PFSK-1 (cell line): ENCODE measurements around the gene SQSTM1.

ENCODE experiments used
- FOXP2 ChIP-seq: optimal IDR thresholded peaks from 2 replicates; pipeline ENCODE3; 2011; ENCODE audit warnings: borderline replicate concordance, control low read depth, inconsistent platforms; ENCODE audit not compliant: insufficient read depth; ENCODE audit errors: extremely low read length, extremely low read depth
- POLR2AphosphoS5 ChIP-seq: IDR thresholded peaks from 2 replicates; pipeline ENCODE4 v1.6.1; 2012; ENCODE audit warnings: low read depth, mild to moderate bottlenecking, control low read depth, low read length, moderate library complexity
- REST ChIP-seq, 2 experiments: IDR thresholded peaks; 2 replicates each; pipeline versions ENCODE4 v1.6.1 to v1.8.0; 2011 to 2012; ENCODE audit warnings: low read depth in 2 of 2, low read length in 2 of 2, control low read depth in 1 of 2, inconsistent platforms in 1 of 2, mild to moderate bottlenecking in 1 of 2, moderate library complexity in 1 of 2; ENCODE audit not compliant: insufficient read depth in 1 of 2
- SIN3A ChIP-seq: IDR thresholded peaks from 2 replicates; pipeline ENCODE4 v1.6.1; 2012; ENCODE audit warnings: mild to moderate bottlenecking, low read length, moderate library complexity, borderline replicate concordance; ENCODE audit not compliant: insufficient read depth
- TAF1 ChIP-seq: IDR thresholded peaks from 2 replicates; pipeline ENCODE4 v1.6.1; 2012; ENCODE audit warnings: low read length, control low read depth, borderline replicate concordance; ENCODE audit not compliant: insufficient read depth

DNA sequence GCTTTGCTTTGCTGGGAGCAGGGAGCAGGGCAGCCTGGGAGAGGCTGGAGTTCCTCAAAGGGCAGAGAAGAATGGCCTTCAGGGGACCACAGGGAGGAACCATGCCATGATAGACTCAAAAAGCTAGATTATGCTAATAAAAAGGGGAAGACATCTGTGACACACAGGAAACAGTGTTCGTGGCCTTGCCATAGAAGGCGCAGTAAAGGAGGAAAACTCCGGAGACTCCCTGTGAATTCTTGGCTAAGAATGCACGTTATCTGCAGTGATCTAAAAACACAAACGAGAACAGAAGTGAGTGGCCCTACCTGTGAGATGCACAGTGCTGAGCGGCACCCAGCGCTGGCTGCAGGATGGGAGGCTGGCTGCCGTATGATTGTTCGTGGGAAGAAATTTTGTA lies 42.8 kb upstream of the SQSTM1 start:
- no peak for TF ChIP-seq REST (IDR thresholded peaks at IDR 0.05; ENCODE audit: insufficient read depth in 1 of 2, low read depth in 2 of 2, low read length in 2 of 2)
- no peak for TF ChIP-seq POLR2AphosphoS5
- no peak for TF ChIP-seq SIN3A
- TF ChIP-seq TAF1 = no peak
- no peak for TF ChIP-seq FOXP2
